Muscle of leg (tissue), 11 donors: ENCODE measurements around the gene PDCD1. TPM values are rescaled to one million over a fixed set of nuclear protein-coding genes. Genes with fewer than 3 reads are reported as not detected.

ENCODE experiments used
- DNase-seq: peaks from one replicate; pipeline ENCODE4 v3.0.0; 2013
- H3K27ac ChIP-seq: one replicate; pipeline ENCODE4 v1.5.1; 2013; ENCODE audit warnings: mild to moderate bottlenecking, low read length, control low read depth
- H3K27me3 ChIP-seq: one replicate; pipeline ENCODE4 v1.6.1; 2013; ENCODE audit warnings: low read length; ENCODE audit not compliant: control insufficient read depth, insufficient read depth
- H3K36me3 ChIP-seq: one replicate; pipeline ENCODE4 v1.6.1; 2013; ENCODE audit warnings: low read length; ENCODE audit not compliant: control insufficient read depth, insufficient read depth
- H3K4me1 ChIP-seq: one replicate; pipeline ENCODE4 v1.6.1; 2013; ENCODE audit warnings: low read length; ENCODE audit not compliant: control insufficient read depth, insufficient read depth
- H3K4me3 ChIP-seq: one replicate; pipeline ENCODE4 v1.5.1; 2013; ENCODE audit warnings: low read length, control low read depth
- H3K9me3 ChIP-seq: replicated peaks from 2 replicates; pipeline ENCODE4 v1.6.1; 2013; ENCODE audit warnings: low read depth, low read length; ENCODE audit not compliant: control insufficient read depth
- WGBS: methylation state at CpG from one replicate; pipeline ENCODE4 v1.1.5; 2013; ENCODE audit warnings: missing lambda C conversion rate; ENCODE audit not compliant: insufficient coverage; 5-methylcytosine and 5-hydroxymethylcytosine counted together
- polyA plus RNA-seq, 8 donors: library from polyadenylated mRNA; unstranded; fragments of 120-200 nt; gene quantifications; one replicate each; pipeline versions ENCODE4 v1.2.1 to v1.2.3, GENCODE V29; 2013; ENCODE audit warnings: inconsistent platforms in 1 of 8, low replicate concordance in 1 of 8; ENCODE audit not compliant: insufficient read length in 8 of 8, insufficient read depth in 1 of 8
- total RNA-seq: library from RNA; stranded (reverse); fragments of 120-200 nt; gene quantifications from one replicate; pipeline ENCODE4 v1.2.4, GENCODE V29; 2013

Gene PDCD1
- total and polyA plus RNA-seq, 9 donors = 0.04 to 0.36 (median 0.10) TPM; not detected in 2

GRCh38 chr2:241855888-241856422 is 2.7 kb downstream of the PDCD1 start:
- Histone ChIP-seq H3K9me3 (no peaks in the 10 kb centered on the region), H3K4me1 (peaks cover 37% of the 10 kb centered on the region), H3K27me3 (peaks cover 7% of the 10 kb centered on the region), H3K36me3 (no peaks in the 10 kb centered on the region), H3K4me3 (no peak overlapping the region), H3K27ac (no peak overlapping the region)
- DNase-seq = no peak
- WGBS = 49% methylated on average over 18 of the region's 20 CpGs

GRCh38 chr2:241855245-241855887 is 3.3 kb downstream of the PDCD1 start:
- H3K36me3 ChIP-seq = no peaks in the 10 kb centered on the region
- peaks cover 7% of the 10 kb centered on the region for H3K27me3 ChIP-seq
- no peaks in the 10 kb centered on the region for H3K9me3 ChIP-seq
- H3K4me1 ChIP-seq = peaks cover 32% of the 10 kb centered on the region
- no peak overlapping the region for H3K4me3 ChIP-seq
- WGBS = 78% methylated on average over 12 of the region's 18 CpGs
- no peak overlapping the region for H3K27ac ChIP-seq
- DNase-seq = no peak

GRCh38 chr2:241854342-241855244 is 4.1 kb downstream of the PDCD1 start:
- no peak overlapping the region for H3K27ac ChIP-seq
- 57% methylated on average over 16 of the region's 21 CpGs for WGBS
- H3K36me3 ChIP-seq = no peaks in the 10 kb centered on the region
- no peak overlapping the region for H3K4me3 ChIP-seq
- no peaks in the 10 kb centered on the region for H3K9me3 ChIP-seq
- DNase-seq = no peak
- peaks cover 24% of the 10 kb centered on the region for H3K4me1 ChIP-seq
- H3K27me3 ChIP-seq = peaks cover 7% of the 10 kb centered on the region

- Histone ChIP-seq H3K9me3 (no peaks in the 10 kb centered on the region), H3K4me3 (no peak overlapping the region), H3K27me3 (peaks cover 5% of the 10 kb centered on the region), H3K4me1 (peaks cover 17% of the 10 kb centered on the region), H3K36me3 (no peaks in the 10 kb centered on the region), H3K27ac (no peak overlapping the region)
- DNase-seq = no peak
- 77% methylated on average over 24 of the region's 27 CpGs for WGBS
Observed at GRCh38 chr2:241853651-241854341, 4.9 kb downstream of the PDCD1 start.

- H3K4me1 ChIP-seq = peaks cover 14% of the 10 kb centered on the region
- no peak overlapping the region for H3K4me3 ChIP-seq
- DNase-seq = no peak
- WGBS = 87% methylated on average over 9 of the region's 10 CpGs
- peaks cover 3% of the 10 kb centered on the region for H3K27me3 ChIP-seq
- no peaks in the 10 kb centered on the region for H3K36me3 ChIP-seq
- H3K27ac ChIP-seq = no peak overlapping the region
- H3K9me3 ChIP-seq = no peaks in the 10 kb centered on the region
Observed at GRCh38 chr2:241852981-241853631, 5.6 kb downstream of the PDCD1 start.

GRCh38 chr2:241852116-241852980 is 6.3 kb downstream of the PDCD1 start:
- Histone ChIP-seq H3K4me1 (peaks cover 14% of the 10 kb centered on the region), H3K36me3 (no peaks in the 10 kb centered on the region), H3K4me3 (no peak overlapping the region), H3K9me3 (no peaks in the 10 kb centered on the region), H3K27me3 (no peaks in the 10 kb centered on the region), H3K27ac (no peak overlapping the region)
- 82% methylated on average over 37 of the region's 39 CpGs for WGBS
- no peak for DNase-seq

- H3K4me1 ChIP-seq = peaks cover 14% of the 10 kb centered on the region
- no peaks in the 10 kb centered on the region for H3K27me3 ChIP-seq
- H3K9me3 ChIP-seq = no peaks in the 10 kb centered on the region
- 92% methylated on average over 13 of the region's 26 CpGs for WGBS
- no peaks in the 10 kb centered on the region for H3K36me3 ChIP-seq
- DNase-seq = no peak
- H3K27ac ChIP-seq = no peak overlapping the region
- no peak overlapping the region for H3K4me3 ChIP-seq
Observed at GRCh38 chr2:241851325-241852115, 7.2 kb downstream of the PDCD1 start.

- no peak for DNase-seq
- no peaks in the 10 kb centered on the region for H3K9me3 ChIP-seq
- H3K4me1 ChIP-seq = peaks cover 14% of the 10 kb centered on the region
- no peaks in the 10 kb centered on the region for H3K36me3 ChIP-seq
- no peak overlapping the region for H3K27ac ChIP-seq
- H3K27me3 ChIP-seq = no peaks in the 10 kb centered on the region
- 82% methylated on average over 24 of the region's 27 CpGs for WGBS
- no peak overlapping the region for H3K4me3 ChIP-seq
Observed at GRCh38 chr2:241850544-241851324, 8.0 kb downstream of the PDCD1 start.
